Kidney (tissue), 14 donors: ENCODE data around the gene CLEC16A. TPM values are rescaled to one million over a fixed set of nuclear protein-coding genes. Genes with fewer than 3 reads are reported as not detected.
"Not testable (repeated sequence)": the region's sequence is repeated elsewhere in the genome, so short reads cannot be mapped to it uniquely, and the experiment has no call there.

Experiments
- DNase-seq, 5 donors: peaks; one replicate each; pipeline ENCODE4 v3.0.0-alpha.2; 2013 to 2020
- FAIRE-seq: peaks from 2 replicates; lab custom pipeline; 2012; peaks lifted over from hg19 to GRCh38; lab: Jason Lieb, UNC
- H3K27ac ChIP-seq, 2 donors: one replicate each; pipeline ENCODE4 v1.7.0; 2013; ENCODE audit warnings: low read depth in 2 of 2, low read length in 2 of 2, inconsistent platforms in 1 of 2
- H3K27me3 ChIP-seq: one replicate; pipeline ENCODE4 v1.7.1; 2013; ENCODE audit warnings: low read length, inconsistent platforms; ENCODE audit not compliant: control insufficient read depth, insufficient read depth
- H3K36me3 ChIP-seq, 3 donors: one replicate each; pipeline versions ENCODE4 v1.7.0 to v1.7.1; 2013; ENCODE audit warnings: low read length in 3 of 3, control low read depth in 1 of 3, inconsistent platforms in 1 of 3; ENCODE audit not compliant: insufficient read depth in 3 of 3, control insufficient read depth in 2 of 3
- H3K4me1 ChIP-seq, 3 donors: one replicate each; pipeline versions ENCODE4 v1.7.0 to v1.7.1; 2013; ENCODE audit warnings: low read length in 3 of 3, inconsistent platforms in 1 of 3, low read depth in 1 of 3; ENCODE audit not compliant: control insufficient read depth in 2 of 3, insufficient read depth in 2 of 3
- H3K4me3 ChIP-seq, 3 donors: one replicate each; pipeline versions ENCODE4 v1.7.0 to v1.8.1; 2013; ENCODE audit warnings: low read length in 3 of 3, control low read depth in 1 of 3, inconsistent platforms in 1 of 3
- H3K9ac ChIP-seq, 3 donors: one replicate each; pipeline versions ENCODE4 v1.7.0 to v1.7.1; 2013; ENCODE audit warnings: low read length in 3 of 3, control low read depth in 1 of 3, inconsistent platforms in 1 of 3
- H3K9me3 ChIP-seq, 3 donors: one replicate each; pipeline versions ENCODE4 v1.7.0 to v1.7.1; 2013; ENCODE audit warnings: low read length in 3 of 3, control low read depth in 1 of 3, inconsistent platforms in 1 of 3; ENCODE audit not compliant: control insufficient read depth in 2 of 3, insufficient read depth in 1 of 3
- CTCF ChIP-seq: IDR thresholded peaks from 3 replicates; pipeline ENCODE4 v1.5.1; 2012; ENCODE audit warnings: mild to moderate bottlenecking, moderate library complexity, borderline replicate concordance; ENCODE audit not compliant: insufficient read depth; ENCODE audit errors: extremely low read depth
- intact Hi-C: fragments of 100-400 bp; cut with DNase I; formaldehyde crosslinking; loops from one replicate; pipeline ENCODE4 v1.11.1; 2022
- polyA plus RNA-seq: library from polyadenylated mRNA; stranded (reverse); fragments of 350-450 nt; fragmentation: Illumina TruSeq; extraction: RNeasy Lipid Tissue Mini Kit (QIAGEN cat#74804); gene quantifications from one replicate; pipeline ENCODE4 v1.2.3, GENCODE V29; 2014; ENCODE audit warnings: low read depth, low replicate concordance; ENCODE audit not compliant: insufficient read depth
- total RNA-seq: library from RNA; stranded (reverse); fragmentation: NEBNext Ultra II Directional; extraction: Animal tissue kit (Norgen Biotek cat#: 25700); gene quantifications from one replicate; pipeline ENCODE4 v1.2.1, GENCODE V29; 2021
- donor health status: control.
- donor health status: control.
- donor health status: control.
- donor health status: control.
- donor health status: control.
- donor health status: DM: yes; HTN: yes; CAD: no.
- donor health status: Normal renal cell carcinoma (clear cell type).

CLEC16A gene
- total and polyA plus RNA-seq, 2 donors from 2014 or later, result 10.8 to 51.9 TPM

GRCh38 chr16:10926094-10926493 lies 18.3 kb upstream of the CLEC16A start:
- no peak for TF ChIP-seq CTCF
- FAIRE-seq, result no peak
- no peak for DNase-seq
- intact Hi-C loops, result no loop called here
- no peak overlapping the region for H3K4me3 ChIP-seq
- no peaks in the 10 kb centered on the region for H3K9me3 ChIP-seq
- no peaks in the 10 kb centered on the region for H3K27me3 ChIP-seq
- no peak overlapping the region for H3K27ac ChIP-seq
- H3K36me3 ChIP-seq, result peaks cover 2 to 29% (median 13%) of the 10 kb centered on the region in 3 donors
- H3K9ac ChIP-seq, result no peak overlapping the region
- peaks cover 0 to 16% (median 7%) of the 10 kb centered on the region in 3 donors for H3K4me1 ChIP-seq

GRCh38 chr16:10926867-10927266 lies 17.5 kb upstream of the CLEC16A start:
- no peak for DNase-seq
- H3K27me3 ChIP-seq, result no peaks in the 10 kb centered on the region
- H3K4me1 ChIP-seq, result peaks cover 0 to 13% (median 5%) of the 10 kb centered on the region in 3 donors
- H3K9ac ChIP-seq, result no peak overlapping the region
- TF ChIP-seq CTCF, result no peak
- no peak for FAIRE-seq
- no peak overlapping the region for H3K27ac ChIP-seq
- intact Hi-C loops, result no loop called here
- no peaks in the 10 kb centered on the region for H3K9me3 ChIP-seq
- H3K4me3 ChIP-seq, result no peak overlapping the region
- H3K36me3 ChIP-seq, result peaks cover 2 to 29% (median 13%) of the 10 kb centered on the region in 3 donors

- Histone ChIP-seq H3K4me1 (peaks cover 0 to 6% (median 0%) of the 10 kb centered on the region in 3 donors), H3K4me3 (no peak overlapping the region), H3K27me3 (no peaks in the 10 kb centered on the region), H3K9me3 (no peaks in the 10 kb centered on the region), H3K36me3 (peaks cover 2 to 29% (median 17%) of the 10 kb centered on the region in 3 donors), H3K27ac (no peak overlapping the region), H3K9ac (no peak overlapping the region)
- intact Hi-C loops, result no loop called here
- FAIRE-seq (no peak), DNase-seq (no peak)
- no peak for TF ChIP-seq CTCF
These were observed 16.8 kb upstream of the CLEC16A start for GRCh38 chr16:10927497-10928112.

- H3K4me3 ChIP-seq, H3K27ac ChIP-seq, DNase-seq, H3K9ac ChIP-seq, H3K27me3 ChIP-seq, intact Hi-C loops, FAIRE-seq, H3K4me1 ChIP-seq, H3K9me3 ChIP-seq: not testable (repeated sequence)
- peaks cover 2 to 37% (median 23%) of the 10 kb centered on the region in 3 donors for H3K36me3 ChIP-seq
These were observed 15.3 kb upstream of the CLEC16A start for GRCh38 chr16:10929097-10929496.
